T-helper 17 cell (primary cell): ENCODE results near the gene PSMC1. TPM values are rescaled to one million over a fixed set of nuclear protein-coding genes. Genes with fewer than 3 reads are reported as not detected.

ENCODE experiments used
- ATAC-seq: fragments of 150-1000 bp; cut with Tn5 transposase; 2 replicates; pipeline ENCODE4 v1.10.0; 2021; ENCODE audit warnings: mild to moderate bottlenecking, moderate library complexity
- DNase-seq, 3 donors: peaks; one replicate each; pipeline versions ENCODE4 v3.0.0 to v3.0.0-alpha.2; 2020 to 2021
- H3K9me3 ChIP-seq: one replicate; pipeline ENCODE4 v1.7.0; 2013; ENCODE audit warnings: low read length, mild to moderate bottlenecking; ENCODE audit not compliant: control insufficient read depth, poor library complexity, severe bottlenecking
- H3K27ac Mint-ChIP-seq: one replicate; pipeline ENCODE4 v1.8.0; 2022; ENCODE audit warnings: mild to moderate bottlenecking, moderate library complexity, mixed read lengths
- H3K27me3 Mint-ChIP-seq: one replicate; pipeline ENCODE4 v1.8.0; 2022; ENCODE audit warnings: mixed read lengths
- H3K36me3 Mint-ChIP-seq: one replicate; pipeline ENCODE4 v1.8.0; 2022; ENCODE audit warnings: low read depth, mixed read lengths
- H3K4me1 Mint-ChIP-seq: one replicate; pipeline ENCODE4 v1.8.0; 2022; ENCODE audit warnings: mild to moderate bottlenecking, mixed read lengths
- H3K4me3 Mint-ChIP-seq: one replicate; pipeline ENCODE4 v1.8.0; 2022; ENCODE audit warnings: mild to moderate bottlenecking, moderate library complexity, mixed read lengths
- total RNA-seq, 4 donors: library from RNA in 2 of 4; stranded (reverse) in 2 of 4; gene quantifications; one replicate each; pipeline ENCODE4 v1.2.3 and lab custom pipeline; 2022 to 2026

PSMC1 gene
- total RNA-seq, 2 donors from 2014 or later, result 61.6 to 65.8 TPM

DNA sequence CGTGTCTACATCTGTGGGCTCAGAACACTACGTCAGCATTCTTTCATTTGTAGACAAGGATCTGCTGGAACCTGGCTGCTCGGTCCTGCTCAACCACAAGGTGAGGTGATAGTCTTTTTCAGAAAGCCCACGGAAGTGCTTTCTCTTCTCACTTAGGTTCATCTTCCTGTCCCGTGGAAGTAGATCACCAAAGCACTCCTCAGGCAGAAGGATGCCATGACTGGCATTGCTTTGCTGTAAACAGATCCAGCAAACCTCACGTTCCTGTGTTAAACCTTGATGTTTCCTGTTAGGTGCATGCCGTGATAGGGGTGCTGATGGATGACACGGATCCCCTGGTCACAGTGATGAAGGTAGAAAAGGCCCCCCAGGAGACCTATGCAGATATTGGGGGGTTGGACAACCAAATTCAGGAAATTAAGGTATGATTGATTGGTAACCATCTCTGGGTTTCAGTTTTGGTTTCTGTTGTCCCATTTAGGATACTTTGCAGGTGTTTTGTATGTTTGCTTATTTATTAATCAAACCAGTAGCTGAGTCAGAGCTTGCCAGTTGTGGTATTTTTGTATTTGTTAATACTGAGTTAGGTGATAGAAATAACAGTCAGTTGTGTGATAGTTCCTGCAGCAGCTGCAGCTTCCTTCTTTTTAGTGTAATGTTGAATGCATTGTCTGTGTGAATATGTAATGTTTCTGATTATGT is 7.5 kb downstream of the PSMC1 start:
- peak; percentile 72 for ATAC-seq

DNA sequence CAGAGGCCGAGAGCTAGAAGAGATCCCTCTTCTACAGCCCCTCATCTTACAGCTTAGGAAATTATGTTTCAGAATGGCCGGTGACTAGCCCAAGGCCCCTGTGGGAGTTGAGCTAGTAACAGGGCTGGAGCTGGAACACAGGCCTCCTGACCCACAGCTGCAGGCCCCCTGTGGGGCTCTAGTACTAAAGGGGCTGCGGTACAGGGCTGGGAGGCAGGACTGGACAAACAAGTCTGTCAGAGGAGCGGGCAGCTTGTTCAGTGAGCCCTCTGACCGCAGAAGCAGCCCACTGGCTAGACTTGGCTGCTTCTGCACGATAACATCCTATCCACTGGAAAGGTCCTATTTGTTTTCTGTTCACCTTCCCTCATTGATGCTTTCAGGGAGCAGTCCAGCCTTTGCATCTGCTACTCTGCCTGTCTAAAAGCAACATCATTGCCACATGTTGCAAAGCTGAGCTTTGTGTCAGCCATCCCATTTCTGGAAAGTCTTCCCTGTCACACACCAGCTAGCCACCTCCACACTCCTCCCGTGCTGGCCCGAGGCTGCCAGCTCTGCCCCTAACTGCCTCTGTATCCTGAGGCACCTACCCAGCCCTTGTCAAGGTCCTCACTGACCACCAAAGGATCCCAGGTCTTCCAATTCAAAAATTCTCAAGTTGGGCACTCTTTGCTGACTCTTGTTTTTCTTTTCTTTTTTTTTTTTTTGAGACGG is 10.2 kb downstream of the PSMC1 start:
- DNase-seq, result no peak
- peaks cover 9% of the 10 kb centered on the region for H3K36me3 Mint-ChIP-seq

More for the DNA sequence above, 7.5 kb downstream of the PSMC1 start:
- no peaks in the 10 kb centered on the region for H3K9me3 ChIP-seq
- no peaks in the 10 kb centered on the region for H3K27me3 Mint-ChIP-seq
- peaks cover 4% of the 10 kb centered on the region for H3K4me1 Mint-ChIP-seq
- H3K36me3 Mint-ChIP-seq, result peaks cover 10% of the 10 kb centered on the region
- no peak for DNase-seq
- H3K4me3 Mint-ChIP-seq, result no peak overlapping the region
- peak overlapping the region; percentile 85 for H3K27ac Mint-ChIP-seq

DNA sequence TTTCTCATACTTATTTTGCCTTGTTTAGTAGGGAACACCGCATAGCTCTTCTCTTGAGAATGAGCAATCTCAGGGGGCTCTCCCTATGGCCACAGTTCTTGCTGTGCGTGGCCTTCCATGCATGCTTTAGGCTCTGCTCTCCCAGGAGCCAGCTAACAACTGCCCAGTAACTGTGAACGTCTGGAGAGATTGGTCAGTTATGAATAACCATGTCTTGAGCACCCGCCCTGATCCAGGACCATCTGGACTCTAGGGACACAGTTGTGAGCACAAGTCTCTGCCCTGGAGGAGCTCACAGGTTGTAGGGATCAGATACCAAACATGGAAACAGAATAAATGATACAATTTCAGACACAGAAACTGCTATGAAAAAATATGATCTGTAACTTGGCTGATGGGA is 12.1 kb downstream of the PSMC1 start:
- H3K4me3 Mint-ChIP-seq, result no peak overlapping the region
- H3K27me3 Mint-ChIP-seq, result no peaks in the 10 kb centered on the region
- H3K9me3 ChIP-seq, result no peaks in the 10 kb centered on the region
- H3K27ac Mint-ChIP-seq, result no peak overlapping the region
- no peak for ATAC-seq
- peaks cover 11% of the 10 kb centered on the region for H3K36me3 Mint-ChIP-seq
- peaks cover 4% of the 10 kb centered on the region for H3K4me1 Mint-ChIP-seq
- no peak for DNase-seq

More for the DNA sequence above, 10.2 kb downstream of the PSMC1 start:
- Mint-ChIP-seq H3K4me3 (no peak overlapping the region), H3K27ac (no peak overlapping the region), H3K4me1 (peaks cover 4% of the 10 kb centered on the region), H3K27me3 (no peaks in the 10 kb centered on the region)
- H3K9me3 ChIP-seq, result no peaks in the 10 kb centered on the region
- ATAC-seq, result no peak

DNA sequence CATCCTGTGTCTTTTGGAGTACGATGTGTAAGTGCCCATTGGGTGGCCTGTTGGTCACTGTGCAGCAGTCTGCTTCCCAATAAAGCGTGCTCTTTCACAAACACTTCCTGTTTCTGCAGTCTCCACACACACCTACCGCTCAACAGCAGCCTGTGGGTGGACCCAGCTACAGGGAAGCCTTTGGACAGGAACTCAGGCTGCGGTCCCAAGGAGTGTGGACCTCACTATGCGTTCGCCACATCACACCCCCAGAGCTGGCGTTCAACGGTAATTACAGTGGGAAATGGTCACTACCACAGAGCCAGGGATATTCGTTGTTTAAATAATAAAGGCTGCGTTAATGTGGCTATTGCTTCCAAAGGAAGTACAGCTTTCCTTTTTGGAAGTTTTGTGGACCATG is 16.2 kb downstream of the PSMC1 start:
- peaks cover 9% of the 10 kb centered on the region for H3K36me3 Mint-ChIP-seq
- ATAC-seq, result no peak
- H3K27ac Mint-ChIP-seq, result no peak overlapping the region
- H3K9me3 ChIP-seq, result no peaks in the 10 kb centered on the region
- no peak overlapping the region for H3K4me3 Mint-ChIP-seq
- H3K4me1 Mint-ChIP-seq, result peaks cover 22% of the 10 kb centered on the region
- no peak for DNase-seq
- no peaks in the 10 kb centered on the region for H3K27me3 Mint-ChIP-seq

DNA sequence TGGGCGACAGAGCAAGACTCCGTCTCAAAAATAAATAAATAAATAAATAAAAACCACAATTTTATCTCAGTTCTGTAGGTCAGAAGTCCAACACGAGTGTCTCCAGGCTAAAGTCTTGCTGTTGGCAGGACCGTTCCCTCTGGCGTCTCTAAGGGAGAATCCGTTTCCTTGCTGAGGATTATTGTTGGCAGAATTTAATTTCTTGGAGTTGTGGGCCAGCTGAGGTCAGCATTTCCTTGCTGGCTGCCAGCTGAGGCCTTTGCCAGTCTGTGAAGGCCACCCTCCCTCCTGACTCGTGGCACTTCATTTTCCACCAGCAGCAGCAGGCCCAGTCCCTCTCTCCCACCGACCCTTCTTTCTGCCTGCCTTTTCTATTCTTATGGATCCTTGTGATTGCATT is 17.2 kb downstream of the PSMC1 start:
- Mint-ChIP-seq H3K4me3 (no peak overlapping the region), H3K27ac (no peak overlapping the region), H3K36me3 (peaks cover 9% of the 10 kb centered on the region), H3K27me3 (no peaks in the 10 kb centered on the region), H3K4me1 (peaks cover 22% of the 10 kb centered on the region)
- DNase-seq, result no peak
- no peak for ATAC-seq
- no peaks in the 10 kb centered on the region for H3K9me3 ChIP-seq

DNA sequence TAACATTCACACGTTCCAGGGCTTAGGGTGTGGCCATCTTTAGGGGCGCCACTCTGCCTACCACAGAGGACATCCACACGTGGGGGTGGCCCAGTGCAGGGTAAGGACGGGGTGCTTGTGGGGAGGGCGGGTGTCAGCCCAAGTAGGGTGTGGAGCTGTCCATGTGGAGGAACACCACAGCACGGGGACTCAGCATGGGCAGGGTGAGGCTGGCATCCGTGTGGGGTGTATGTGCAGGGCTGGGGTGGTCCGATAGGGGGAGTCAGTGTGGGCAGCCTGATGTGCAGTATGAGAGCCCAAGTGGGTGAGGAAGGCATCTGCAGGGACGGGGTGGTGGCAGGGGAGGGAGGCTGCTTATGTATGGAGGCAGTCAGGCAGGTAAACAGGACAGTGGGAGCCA is 17.7 kb downstream of the PSMC1 start:
- ATAC-seq (peak; percentile 25), DNase-seq (no peak)
- peak overlapping the region; percentile 52 for H3K4me3 Mint-ChIP-seq
- peaks cover 9% of the 10 kb centered on the region for H3K36me3 Mint-ChIP-seq
- no peaks in the 10 kb centered on the region for H3K9me3 ChIP-seq
- peaks cover 22% of the 10 kb centered on the region for H3K4me1 Mint-ChIP-seq
- H3K27me3 Mint-ChIP-seq, result no peaks in the 10 kb centered on the region
- H3K27ac Mint-ChIP-seq, result peak overlapping the region; percentile 87

DNA sequence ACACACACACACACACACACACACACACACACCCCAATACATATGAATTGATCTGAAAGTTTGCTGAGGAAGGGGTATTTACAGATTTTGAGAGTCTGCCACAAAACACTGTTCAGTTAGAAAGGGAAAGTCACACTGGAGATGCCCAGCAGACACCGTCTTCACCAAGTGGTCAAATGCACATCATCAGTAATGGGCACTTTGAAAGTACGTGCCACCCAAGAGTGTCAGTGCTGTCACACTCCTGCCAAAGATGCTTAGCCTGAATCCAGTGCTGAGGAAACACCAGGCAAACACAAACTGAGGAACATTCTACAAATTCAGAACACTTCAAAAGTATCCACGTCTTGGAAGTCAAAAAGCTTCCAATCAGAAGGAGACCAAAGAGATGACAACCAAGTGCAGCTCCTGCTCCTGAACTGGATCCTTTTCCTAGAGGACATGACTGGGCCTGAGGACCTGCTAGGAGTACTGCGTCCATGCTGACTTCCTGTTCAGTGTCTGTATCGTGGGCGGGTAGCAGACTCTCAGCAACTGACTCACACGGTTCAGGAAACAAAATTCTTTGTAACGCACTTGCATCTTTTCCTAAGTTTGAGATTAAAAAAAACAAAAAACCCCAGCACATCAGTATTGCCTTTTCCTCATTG is 18.6 kb downstream of the PSMC1 start:
- Mint-ChIP-seq H3K4me3 (peak overlapping the region; percentile 36), H3K36me3 (peaks cover 10% of the 10 kb centered on the region), H3K27ac (peak overlapping the region; percentile 87), H3K27me3 (no peaks in the 10 kb centered on the region), H3K4me1 (peaks cover 22% of the 10 kb centered on the region)
- ATAC-seq (peak; percentile 47), DNase-seq (no peak)
- H3K9me3 ChIP-seq, result no peaks in the 10 kb centered on the region

DNA sequence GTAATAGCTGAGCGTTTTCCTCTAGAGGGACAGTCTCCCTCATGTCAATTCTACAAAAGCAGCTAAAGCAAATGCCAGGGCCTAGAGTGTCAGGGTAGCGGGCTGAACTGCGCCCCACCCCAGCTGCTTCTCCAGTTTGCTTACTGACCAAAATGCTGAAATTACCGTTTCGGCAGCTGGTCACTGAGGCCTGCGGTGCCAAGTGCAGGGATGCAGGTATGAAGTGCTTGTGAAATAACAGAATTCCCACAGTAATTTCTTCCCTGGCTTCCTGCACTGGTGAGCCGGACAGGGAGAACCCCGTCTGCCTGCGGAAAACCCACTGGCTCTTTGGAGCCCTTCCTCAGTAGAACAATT is 19.1 kb downstream of the PSMC1 start:
- peak; percentile 12 for ATAC-seq
- peaks cover 22% of the 10 kb centered on the region for H3K4me1 Mint-ChIP-seq
- no peak for DNase-seq
- H3K9me3 ChIP-seq, result no peaks in the 10 kb centered on the region
- no peak overlapping the region for H3K4me3 Mint-ChIP-seq
- peak overlapping the region; percentile 87 for H3K27ac Mint-ChIP-seq
- H3K36me3 Mint-ChIP-seq, result peaks cover 10% of the 10 kb centered on the region
- H3K27me3 Mint-ChIP-seq, result no peaks in the 10 kb centered on the region

DNA sequence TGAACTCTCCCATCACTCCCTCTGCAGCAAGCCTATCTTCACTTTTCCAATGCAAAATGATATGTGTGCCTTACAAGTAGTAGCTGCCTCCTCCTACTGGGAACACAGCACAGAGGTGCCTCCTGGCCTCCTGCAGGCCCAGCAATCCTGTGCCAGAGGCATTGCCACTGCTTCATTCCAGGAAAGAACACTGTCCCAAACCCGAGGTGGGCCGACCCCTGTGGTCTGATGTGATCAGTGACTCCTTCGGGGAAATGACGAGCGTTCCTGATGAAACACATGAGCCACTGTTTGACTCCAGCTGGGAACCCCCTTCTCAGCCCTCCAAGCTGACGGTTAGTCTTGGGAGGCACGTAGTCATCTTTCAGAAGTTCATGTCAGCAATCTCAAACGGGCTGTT is 19.5 kb downstream of the PSMC1 start:
- Mint-ChIP-seq H3K4me1 (peaks cover 22% of the 10 kb centered on the region), H3K27ac (peak overlapping the region; percentile 87), H3K27me3 (no peaks in the 10 kb centered on the region), H3K36me3 (peaks cover 10% of the 10 kb centered on the region), H3K4me3 (no peak overlapping the region)
- no peaks in the 10 kb centered on the region for H3K9me3 ChIP-seq
- peak; percentile 41 for ATAC-seq
- DNase-seq, result no peak

DNA sequence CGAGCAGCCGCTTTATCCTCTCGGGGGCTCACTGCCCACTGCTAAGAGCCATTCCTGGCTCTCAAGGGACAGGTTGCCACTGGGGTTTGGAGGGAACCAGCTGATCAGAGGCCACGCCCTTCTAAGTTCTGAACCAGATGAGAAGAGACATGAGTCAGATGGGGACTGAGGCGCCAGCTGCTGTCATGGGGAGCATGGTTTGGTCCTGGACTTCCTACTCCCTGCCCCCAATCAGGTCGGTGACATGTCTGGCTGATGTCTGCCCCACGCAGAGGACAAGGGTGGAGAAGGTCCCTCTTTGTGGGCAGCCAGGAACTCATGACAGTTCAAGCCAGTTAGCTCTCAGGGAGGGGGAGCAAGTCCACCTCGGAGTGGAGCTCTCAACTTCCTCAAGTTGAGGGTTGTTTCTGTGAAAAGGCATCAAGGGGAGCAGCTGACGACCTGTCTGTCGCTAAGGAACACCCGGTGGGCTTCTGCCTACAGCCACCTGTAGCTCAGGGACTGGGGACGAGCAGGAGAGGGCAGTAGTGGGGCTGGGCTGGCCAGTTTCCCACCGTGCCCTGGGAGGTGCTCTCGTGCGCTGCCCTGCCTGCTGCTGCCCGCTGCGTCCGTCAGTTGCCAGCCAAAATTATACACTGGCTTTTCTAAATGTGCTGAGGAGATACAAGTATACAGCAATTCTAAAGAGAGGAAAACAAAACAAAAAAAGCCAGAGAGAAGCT is 20.5 kb downstream of the PSMC1 start:
- Mint-ChIP-seq H3K27me3 (no peaks in the 10 kb centered on the region), H3K27ac (peak overlapping the region; percentile 87), H3K36me3 (peaks cover 10% of the 10 kb centered on the region), H3K4me3 (no peak overlapping the region), H3K4me1 (peaks cover 22% of the 10 kb centered on the region)
- ATAC-seq (no peak), DNase-seq (no peak)
- H3K9me3 ChIP-seq, result no peaks in the 10 kb centered on the region

DNA sequence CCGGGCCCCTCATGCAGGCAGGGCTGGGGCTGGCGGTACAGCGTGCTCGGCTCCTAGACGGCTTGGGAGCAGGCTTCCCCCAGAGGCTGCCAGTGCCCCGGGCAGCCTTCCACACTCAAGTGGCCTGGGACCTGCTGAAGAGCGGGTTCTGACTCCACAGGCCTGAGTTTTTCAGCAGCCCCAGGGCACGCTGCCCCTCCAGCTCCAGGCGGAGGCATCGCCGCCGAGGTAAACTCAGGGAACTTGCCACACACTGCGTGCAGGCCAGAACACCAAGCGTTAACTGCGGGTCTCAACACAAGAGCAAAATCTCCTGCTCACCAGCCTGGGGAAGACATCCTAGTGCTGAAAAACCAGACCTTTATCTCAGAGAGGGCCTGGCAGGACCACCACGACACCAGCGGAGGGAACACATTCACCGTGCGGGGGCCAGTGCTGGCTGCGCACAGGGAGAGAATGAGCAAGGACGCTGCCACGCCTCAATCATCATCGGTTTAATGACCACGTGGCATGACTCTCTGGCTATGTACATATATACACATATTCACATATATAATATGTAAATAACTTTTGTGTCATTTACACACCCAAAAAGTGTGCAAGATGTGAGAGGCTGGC is 21.3 kb downstream of the PSMC1 start:
- no peaks in the 10 kb centered on the region for H3K9me3 ChIP-seq
- Mint-ChIP-seq H3K36me3 (peaks cover 10% of the 10 kb centered on the region), H3K27me3 (no peaks in the 10 kb centered on the region), H3K4me1 (peaks cover 22% of the 10 kb centered on the region), H3K27ac (no peak overlapping the region), H3K4me3 (no peak overlapping the region)
- ATAC-seq (no peak), DNase-seq (no peak)

DNA sequence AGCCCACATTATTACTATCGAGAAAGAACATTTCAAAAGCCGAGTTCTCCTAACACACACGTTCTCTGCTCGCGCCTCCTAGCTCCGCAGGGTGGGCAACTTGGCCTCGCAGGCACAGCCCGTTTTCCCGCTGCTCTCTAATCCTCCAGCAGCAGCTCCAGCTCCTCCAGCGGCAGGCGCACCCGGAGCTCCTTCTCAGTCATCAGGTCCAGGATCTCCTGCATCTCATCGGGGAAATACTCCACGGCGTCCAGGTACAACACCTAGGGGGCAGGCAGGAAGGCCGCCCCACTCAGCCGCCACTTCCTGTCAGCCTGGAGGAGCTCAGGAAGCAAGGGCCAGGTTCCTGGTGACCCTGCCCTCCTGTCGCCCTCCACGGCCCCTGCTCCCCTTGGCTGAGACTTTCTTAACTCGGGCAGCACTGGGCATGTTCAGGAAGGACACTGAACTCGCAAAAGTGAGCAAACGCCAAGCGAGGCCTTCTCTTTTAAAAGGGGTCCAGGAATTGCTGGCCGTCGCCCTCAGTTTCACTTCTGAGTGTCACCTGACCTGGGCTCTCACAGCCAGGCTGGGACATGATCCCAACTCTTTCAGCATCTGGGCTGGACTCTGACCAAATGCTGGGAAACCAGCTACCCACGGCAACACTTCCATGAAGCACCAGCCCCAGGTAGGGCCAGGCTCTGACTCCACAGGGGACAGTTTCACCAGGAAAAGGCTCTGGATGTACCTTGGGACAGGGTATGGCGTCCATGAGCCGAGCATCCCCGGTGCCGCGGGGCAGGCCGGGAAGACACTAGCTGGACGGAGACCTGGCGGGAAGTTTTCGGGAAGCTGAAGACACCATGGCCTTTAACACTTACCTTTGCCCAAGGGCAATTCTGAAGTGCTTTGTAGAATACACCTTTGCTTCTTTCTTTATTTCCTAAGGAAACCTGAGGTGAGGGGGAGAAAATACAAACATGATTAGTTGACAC is 22.1 kb downstream of the PSMC1 start:
- H3K4me3 Mint-ChIP-seq, result no peak overlapping the region
- H3K9me3 ChIP-seq, result no peaks in the 10 kb centered on the region
- ATAC-seq, result no peak
- H3K27ac Mint-ChIP-seq, result no peak overlapping the region
- peaks cover 24% of the 10 kb centered on the region for H3K4me1 Mint-ChIP-seq
- H3K36me3 Mint-ChIP-seq, result peaks cover 8% of the 10 kb centered on the region
- no peak for DNase-seq
- H3K27me3 Mint-ChIP-seq, result no peaks in the 10 kb centered on the region
